Activated CD4-positive, alpha-beta T cell treated with anti-CD3 and anti-CD28 coated beads for 4 hours (primary cell): Measurements from ENCODE around the gene NUP155.
A peak's percentile ranks its signal among the peaks of the same experiment; 100 is the strongest.
"Not testable (repeated sequence)": the region's sequence is repeated elsewhere in the genome, so short reads cannot be mapped to it uniquely, and the experiment has no call there.

ENCODE experiments used
- DNase-seq, 2 donors: peaks; one replicate each; pipeline ENCODE4 v3.0.0-alpha.2; 2020

Gene NUP155

GRCh38 chr5:37272511-37272910 is 98.4 kb downstream of the NUP155 start:
- no peak for DNase-seq

GRCh38 chr5:37268100-37268499 is 102.8 kb downstream of the NUP155 start:
- DNase-seq: not testable (repeated sequence)

GRCh38 chr5:37255774-37256358 is 115.0 kb downstream of the NUP155 start:
- DNase-seq: no peak

GRCh38 chr5:37254581-37254980 is 116.3 kb downstream of the NUP155 start:
- no peak for DNase-seq

GRCh38 chr5:37251665-37252064 is 119.2 kb downstream of the NUP155 start:
- DNase-seq: no peak

GRCh38 chr5:37249815-37250164 is 121.1 kb downstream of the NUP155 start:
- DNase-seq: no peak

- peak; percentile 33 to 38 for DNase-seq
Measured at GRCh38 chr5:37248970-37249814, 121.7 kb downstream of the NUP155 start, which contains the start of gene CPLANE1. CPLANE1 (minus strand) TSS chr5:37249376; CDS start chr5:37247698, 1,678 bp downstream.

GRCh38 chr5:37248421-37248969 is 122.4 kb downstream of the NUP155 start:
- DNase-seq: no peak

- no peak for DNase-seq
Measured at GRCh38 chr5:37247496-37247895, 123.4 kb downstream of the NUP155 start.

GRCh38 chr5:37247036-37247435 is 123.9 kb downstream of the NUP155 start:
- no peak for DNase-seq
